Activated CD4-positive, alpha-beta T cell treated with anti-CD3 and anti-CD28 coated beads for 4 hours (primary cell): Measurements from ENCODE around the gene RPL36A.

Source experiments
- DNase-seq, 2 donors: peaks; one replicate each; pipeline ENCODE4 v3.0.0-alpha.2; 2020

RPL36A gene

DNA sequence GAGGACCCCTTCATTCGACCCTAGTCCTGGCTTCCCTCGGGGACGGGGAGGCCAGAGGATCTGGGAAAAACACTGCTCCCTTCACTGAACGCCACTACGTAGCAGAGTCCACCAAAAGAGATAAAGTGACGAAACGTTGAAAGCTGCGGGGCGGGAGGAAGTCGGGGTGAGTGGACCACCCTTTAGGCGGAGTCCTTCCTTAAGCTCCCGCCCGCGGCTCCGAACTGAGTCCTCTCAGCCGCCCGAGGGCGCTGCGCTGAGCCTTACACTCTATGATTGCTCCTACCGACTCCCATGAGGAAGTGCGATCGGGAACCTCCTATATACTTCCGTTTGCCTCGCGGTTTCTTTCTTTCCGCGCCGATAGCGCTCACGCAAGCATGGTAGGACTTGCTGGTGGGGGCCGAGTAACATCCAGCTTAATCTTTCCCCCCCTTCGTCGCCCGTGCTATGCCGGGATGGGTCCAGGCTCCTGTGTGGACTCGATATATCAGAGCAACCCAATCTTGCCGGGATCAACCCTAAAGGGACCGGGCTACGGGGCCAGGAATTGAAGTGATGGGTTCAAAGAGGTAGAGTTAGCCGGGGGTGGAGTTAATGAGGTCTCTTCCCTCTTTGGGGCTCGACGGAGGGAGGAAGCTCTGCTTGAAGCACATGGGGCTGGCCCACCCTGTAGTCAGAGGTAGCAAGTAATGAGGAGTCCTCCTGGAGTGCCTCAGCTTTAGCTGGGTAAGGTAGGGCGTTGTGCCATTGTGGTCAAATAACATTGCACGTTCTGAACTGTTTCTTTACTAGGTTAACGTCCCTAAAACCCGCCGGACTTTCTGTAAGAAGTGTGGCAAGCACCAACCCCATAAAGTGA, at the start of gene RPL36A:
TSS of gene RPL36A (plus strand) at position 348 of the 862 bp plus-strand sequence. CDS start at position 381, 33 bp downstream.
- peak; percentile 77 for DNase-seq

- no peak for DNase-seq
Observed at GRCh38 chrX:101347859-101348451, 42.9 kb upstream of the RPL36A start.

- peak; percentile 71 to 76 for DNase-seq
Observed at GRCh38 chrX:101348452-101349192, 42.2 kb upstream of the RPL36A start, which contains the start of gene TIMM8A. Gene TIMM8A, minus strand, starts transcription at chrX:101348742. Its CDS starts 78 bp downstream, at chrX:101348664.

GRCh38 chrX:101349193-101349562, 41.6 kb upstream of the RPL36A start:
- no peak for DNase-seq

DNA sequence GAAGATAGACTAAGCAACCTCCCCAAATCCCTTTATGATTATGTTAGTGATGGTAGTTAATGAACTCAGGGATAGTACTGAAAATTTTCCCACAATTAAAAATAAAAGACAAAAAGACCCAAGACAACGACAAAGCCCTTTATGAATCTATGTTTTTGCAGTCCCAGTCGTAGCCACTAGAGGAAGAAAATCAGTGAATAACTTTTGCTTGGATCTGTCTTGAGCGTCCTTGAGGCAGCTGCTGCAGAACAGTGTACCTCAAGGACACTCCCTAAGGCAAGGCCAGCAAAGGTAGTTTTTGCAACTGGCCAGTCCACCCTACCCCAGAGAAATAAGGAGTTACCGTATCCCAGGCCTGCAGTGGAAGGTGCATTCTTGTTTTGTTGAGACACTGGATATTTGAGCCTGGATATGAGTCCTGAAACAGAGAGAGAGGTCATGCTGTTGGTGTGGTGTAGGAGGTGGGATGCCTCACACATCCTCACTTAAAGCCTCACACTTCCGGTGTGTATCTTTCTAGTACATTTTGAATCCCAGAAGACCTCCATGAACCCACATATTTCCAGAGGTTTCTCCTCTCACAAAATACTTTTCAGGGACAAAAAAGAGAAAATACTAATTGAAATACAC, 33.5 kb upstream of the RPL36A start:
- DNase-seq, result no peak

GRCh38 chrX:101359966-101360365, 30.8 kb upstream of the RPL36A start:
- no peak for DNase-seq

GRCh38 chrX:101360390-101360789, 30.4 kb upstream of the RPL36A start:
- DNase-seq, result no peak

- DNase-seq, result no peak
Observed at GRCh38 chrX:101362116-101362515, 28.7 kb upstream of the RPL36A start.

- no peak for DNase-seq
Observed at GRCh38 chrX:101362757-101363156, 28.1 kb upstream of the RPL36A start.

DNA sequence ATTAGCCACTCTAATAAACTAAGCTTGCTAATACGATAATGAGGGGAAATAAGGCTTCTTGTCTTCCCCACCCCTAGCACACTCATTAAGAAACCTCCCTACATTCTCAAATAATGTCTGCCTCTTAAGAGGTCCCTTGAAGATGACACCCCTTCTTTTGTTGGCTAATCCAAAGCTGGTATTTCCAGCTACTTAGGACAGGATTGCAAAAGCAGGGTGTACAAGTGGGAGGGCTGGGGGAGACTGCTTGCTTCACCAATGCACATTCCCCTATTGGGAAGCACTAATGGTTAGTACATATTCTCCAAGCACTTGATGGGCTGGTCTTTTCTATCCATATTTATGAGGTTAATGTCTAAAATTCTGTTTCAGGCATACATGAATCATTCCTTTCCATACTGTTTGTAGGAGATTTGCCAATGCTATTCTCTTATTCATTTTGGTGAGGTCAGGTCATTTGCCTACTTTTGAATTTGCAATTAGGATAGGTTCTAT, 25.5 kb upstream of the RPL36A start:
- no peak for DNase-seq

DNA sequence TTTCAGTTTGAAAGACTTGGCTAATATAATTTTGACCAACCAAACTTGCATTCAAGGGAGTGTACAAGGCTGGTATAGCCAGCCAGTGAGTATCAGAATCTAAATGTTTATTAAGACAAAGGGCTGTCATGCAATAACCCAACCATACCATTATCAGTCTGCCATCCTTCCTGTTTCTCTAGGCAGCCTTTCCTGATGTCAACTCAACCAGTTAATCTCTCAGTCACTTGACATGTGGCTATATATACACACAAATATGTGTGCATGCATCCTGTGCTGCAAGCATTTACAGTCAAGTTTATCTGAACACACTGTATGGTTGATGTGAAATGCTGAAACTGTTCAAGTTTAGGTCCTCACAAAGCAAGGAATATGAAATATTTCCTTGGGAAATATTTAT, 22.0 kb upstream of the RPL36A start:
- no peak for DNase-seq

GRCh38 chrX:101369687-101370086, 21.1 kb upstream of the RPL36A start:
- DNase-seq, result no peak

- no peak for DNase-seq
Observed at GRCh38 chrX:101370888-101371504, 19.8 kb upstream of the RPL36A start.

DNA sequence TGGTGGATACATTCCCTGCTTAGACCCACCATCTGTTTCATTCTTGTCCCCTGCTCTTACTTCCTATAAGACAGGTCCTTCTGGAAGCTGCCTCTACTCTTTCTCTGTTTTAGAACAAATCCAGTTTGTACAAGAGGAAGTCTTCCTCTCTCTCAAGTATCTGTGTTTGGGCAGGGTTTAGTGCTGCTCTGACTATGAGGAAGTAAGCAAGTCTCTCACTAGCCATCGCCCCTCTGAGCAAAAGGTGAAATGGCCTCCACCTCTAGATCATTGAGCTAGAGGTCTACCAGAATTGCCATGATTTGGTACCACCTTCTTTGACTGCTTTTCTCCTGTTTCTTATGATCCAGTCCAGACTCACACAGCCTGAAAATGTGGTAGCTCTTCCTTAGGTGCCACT, 13.3 kb upstream of the RPL36A start:
- no peak for DNase-seq

GRCh38 chrX:101383679-101384205, 7.1 kb upstream of the RPL36A start:
- DNase-seq, result no peak

GRCh38 chrX:101385026-101385684, 5.7 kb upstream of the RPL36A start:
- no peak for DNase-seq

DNA sequence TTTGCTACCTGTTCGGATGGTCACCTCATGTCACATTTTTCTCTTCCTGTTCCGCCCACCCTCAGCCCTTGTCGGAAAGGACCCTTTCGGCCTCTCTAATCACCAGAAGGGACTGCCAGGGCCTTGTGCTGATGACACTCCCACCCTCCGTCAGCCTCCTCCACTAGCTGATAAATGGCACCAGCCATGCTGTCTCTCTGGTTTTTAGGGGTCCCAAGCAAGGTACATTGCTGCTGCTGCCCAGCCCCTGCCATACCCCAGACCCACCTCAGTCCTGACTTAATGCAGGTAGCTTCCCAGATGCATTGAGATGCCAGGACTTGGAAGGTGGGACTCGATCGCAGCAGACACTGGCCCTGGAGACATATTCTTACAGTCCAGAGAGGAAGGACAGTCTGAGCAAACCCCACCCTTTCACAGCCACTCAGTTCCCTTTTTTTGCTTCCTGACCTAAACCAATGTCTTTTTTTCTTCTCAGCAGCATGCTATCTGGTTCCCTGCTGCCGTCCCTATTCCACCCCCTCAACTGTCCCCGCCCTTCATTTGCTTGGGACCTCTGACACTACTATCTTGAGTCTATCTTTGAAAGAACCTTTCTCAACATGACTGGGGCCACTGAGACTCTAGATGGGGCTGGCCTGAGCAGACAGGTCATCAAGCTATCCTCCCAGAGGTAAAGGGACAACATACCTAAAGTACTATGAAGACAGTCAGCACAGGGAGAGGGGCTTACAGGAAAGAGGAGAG, 4.8 kb upstream of the RPL36A start, which contains the start of gene BTK:
TSS of gene BTK (minus strand) at position 397 of the 747 bp plus-strand sequence. CDS start 10,907 bp downstream, outside the sequence.
- DNase-seq, result no peak

DNA sequence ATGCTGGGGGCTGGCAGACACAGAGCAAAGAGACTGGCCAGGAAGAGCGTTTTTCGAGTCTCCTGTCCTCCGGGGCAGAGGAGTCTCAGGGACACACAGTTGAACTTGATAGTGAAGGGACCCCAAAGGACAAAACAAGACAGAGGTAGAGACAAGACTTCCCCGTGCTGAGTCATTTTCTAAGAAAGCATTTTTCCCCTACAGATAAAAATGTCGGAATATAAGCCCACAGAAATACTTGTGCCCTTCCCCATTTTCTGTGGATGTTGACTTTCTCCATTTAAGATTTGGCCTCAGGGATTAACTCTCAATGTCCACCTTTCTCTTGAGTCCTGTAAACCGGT, 4.3 kb upstream of the RPL36A start:
- DNase-seq, result no peak

- DNase-seq, result no peak
Observed at GRCh38 chrX:101388604-101389003, 2.2 kb upstream of the RPL36A start.

- DNase-seq, result no peak
Observed at GRCh38 chrX:101391831-101392230, 1.0 kb downstream of the RPL36A start.
